Skin of body (tissue), 1 donor: ENCODE measurements around the gene NAAA. TPM values are rescaled to one million over a fixed set of nuclear protein-coding genes. Genes with fewer than 3 reads are reported as not detected.

Source experiments
- total RNA-seq: library from RNA; depleted of rRNA; stranded (reverse); fragments of >200 nt; gene quantifications from one replicate; pipeline ENCODE4 v1.2.3, GENCODE V29; 2014

Gene NAAA
- total RNA-seq, 1 donor from 2014 or later = 16.4 TPM

Other genes starting within 250 kb of the NAAA start
- gene USO1, start 216.4 kb downstream of the NAAA start, total RNA-seq = 104 TPM
- gene PPEF2, start 38.6 kb downstream of the NAAA start, total RNA-seq = 0.10 TPM
- gene SDAD1, start 49.9 kb upstream of the NAAA start, total RNA-seq = 35.0 TPM
- gene CXCL9, start 66.5 kb upstream of the NAAA start, total RNA-seq = 0.10 TPM
- 1.7 TPM for gene CXCL10, start 82.5 kb upstream of the NAAA start, total RNA-seq
- 0.49 TPM for gene CXCL11, start 95.1 kb upstream of the NAAA start, total RNA-seq
- gene ART3, start 133.7 kb upstream of the NAAA start, total RNA-seq = 8.0 TPM
- gene NUP54, start 207.4 kb upstream of the NAAA start, total RNA-seq = 60.4 TPM